Motor neuron (in vitro differentiated cells): ENCODE data around the gene MMP25. TPM values are rescaled to one million over a fixed set of nuclear protein-coding genes. Genes with fewer than 3 reads are reported as not detected.

Experiments used
- ATAC-seq, 8 experiments: fragments of 200-7000 bp; cut with Tn5 transposase; replicated peaks in 6 of 8; 2 replicates each; pipeline ENCODE4 v1.8.0; 2021; ENCODE audit warnings: mild to moderate bottlenecking in 8 of 8, moderate library complexity in 8 of 8
- H3K27ac ChIP-seq, 2 donors: fragments of 250-450 bp; sonication (Bioruptor Pico); 2 replicates each; pipeline ENCODE4 v1.9.0; 2021; ENCODE audit warnings: antibody characterized with exemption in 2 of 2, mild to moderate bottlenecking in 2 of 2, moderate library complexity in 1 of 2
- H3K4me1 ChIP-seq, 2 donors: fragments of 250-450 bp; sonication (Bioruptor Pico); replicated peaks in 1 of 2; 2 replicates each; pipeline ENCODE4 v1.6.1; 2021; ENCODE audit warnings: antibody characterized with exemption in 2 of 2, mild to moderate bottlenecking in 2 of 2, moderate library complexity in 1 of 2
- H3K4me3 ChIP-seq, 5 donors: fragments of 250-450 bp; sonication (Bioruptor Pico); 2 replicates each; pipeline ENCODE4 v1.9.0; 2021; ENCODE audit warnings: antibody characterized with exemption in 5 of 5, mild to moderate bottlenecking in 5 of 5, moderate library complexity in 4 of 5
- WGBS, 10 experiments: fragments of 450-650 bp; shearing (Covaris generic); methylation state at CpG; one replicate each; pipeline ENCODE4 v1.0.0; 2022; 5-methylcytosine and 5-hydroxymethylcytosine counted together
- in situ Hi-C, 9 experiments: fragments of 400-800 bp; cut with MboI; loops; one replicate each; pipeline ENCODE4 v1.15.0; 2021; ENCODE audit warnings: low sequenced_read_pairs in 9 of 9, low pct_unique_long_range_greater_than_20kb in 2 of 9; ENCODE audit not compliant: unreplicated experiment in 9 of 9
- total RNA-seq, 8 experiments: library from RNA; unstranded; fragments of 300-600 nt; gene quantifications; 2 replicates each; pipeline versions ENCODE4 v1.2.3 to v1.2.4, GENCODE V29; 2022

MMP25 gene
- 1 to 10 TPM in 3 of 8 experiments, under 1 TPM in 5; 0.11 to 1.7 (median 0.75) TPM for total RNA-seq

DNA sequence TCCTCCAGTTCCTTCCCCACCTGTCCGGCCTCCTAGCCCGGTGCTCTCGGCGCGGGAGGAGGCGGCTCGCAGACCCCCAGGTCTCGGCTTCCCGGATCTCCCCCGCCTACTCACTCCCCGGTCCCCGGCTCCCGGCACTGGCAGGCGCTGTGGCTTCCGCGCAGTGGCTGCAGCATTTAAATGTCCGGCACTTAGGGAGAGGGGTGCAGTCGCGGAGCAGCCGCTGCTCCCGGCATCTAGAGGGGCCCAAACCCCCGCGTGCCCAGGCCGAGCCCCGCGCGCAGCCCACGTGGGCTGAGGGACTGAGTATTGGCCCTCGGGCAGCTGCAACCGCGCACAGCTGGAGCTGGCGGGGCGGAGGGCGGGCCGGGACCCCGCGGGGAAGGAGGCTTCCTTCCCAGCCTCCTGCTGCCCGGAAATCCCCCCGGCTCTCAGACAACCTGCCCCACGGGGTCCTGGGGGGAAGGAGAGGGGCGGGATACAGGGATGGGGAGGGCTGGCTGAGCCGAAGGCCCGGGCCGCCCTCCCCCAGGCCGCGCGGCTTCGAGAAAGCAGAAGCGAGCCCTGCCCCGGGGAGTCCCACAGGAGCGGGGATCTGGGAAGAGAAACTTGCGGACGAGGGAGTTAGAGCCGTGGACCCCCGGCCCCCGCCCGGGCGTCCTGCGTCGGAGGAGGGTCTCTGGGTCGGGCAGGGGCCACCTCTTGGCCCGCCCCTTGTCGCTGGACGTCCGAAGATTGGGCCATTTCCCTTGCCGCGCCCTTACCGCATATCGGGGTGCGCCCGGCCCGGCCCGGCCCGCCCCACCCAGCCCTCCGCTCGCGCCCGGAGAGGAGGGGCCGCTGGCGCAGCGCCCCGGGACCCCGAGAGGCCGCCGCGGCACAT is at the start of gene MMP25:
Gene MMP25 (plus strand): TSS at position 804 of the 883 bp plus-strand sequence. CDS start 357 bp downstream, outside the sequence.
- H3K27ac ChIP-seq: no peak within 1 kb of the TSS
- in situ Hi-C loops: loop anchor here in 1 of 9 experiments (25.0 kb wide), 1 partner anchor 91 kb away; the partner anchor contains the start of gene ZNF213
- peak within 1 kb of the TSS in 4 of 5 donors; percentile 12 to 36 (median 18) for H3K4me3 ChIP-seq
- 0% methylated on average over 1 to 2 of the region's 86 CpGs; no CpG with 5 or more reads in 8 of the 10 experiments for WGBS, 10 experiments
- peak; percentile 51 to 68 (median 62) for ATAC-seq
- peaks cover 8 to 9% of the 10 kb centered on the region in 2 donors for H3K4me1 ChIP-seq

DNA sequence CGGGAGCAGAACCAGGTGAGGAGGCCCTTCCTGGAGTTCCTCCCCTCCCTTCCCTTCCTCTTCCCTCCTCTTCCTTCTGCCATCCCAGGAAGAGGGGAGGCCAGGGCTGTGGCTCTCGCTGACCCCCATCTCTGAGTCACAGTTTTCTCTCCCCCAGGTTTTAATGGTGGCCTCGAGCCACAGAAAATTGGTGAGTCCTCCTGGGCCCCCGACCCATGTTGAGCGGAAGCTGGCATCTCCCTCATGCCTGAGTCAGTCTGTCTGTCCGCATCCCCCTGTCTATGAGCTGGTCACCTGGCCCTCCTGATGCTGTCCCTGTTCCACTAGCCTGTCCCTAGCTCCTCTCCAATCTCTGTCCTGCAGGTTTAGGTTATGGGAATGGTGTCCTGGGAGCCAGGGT is 46.4 kb upstream of the MMP25 start:
- Histone ChIP-seq H3K4me1 (peaks cover 2% of the 10 kb centered on the region in 2 donors), H3K27ac (no peak overlapping the region), H3K4me3 (no peak overlapping the region)
- in situ Hi-C loops: no loop called here
- WGBS, 10 experiments: 67 to 84% (median 76%) methylated on average over 2 to 6 of the region's 6 CpGs; no CpG with 5 or more reads in 6 of the 10 experiments
- ATAC-seq: no peak

DNA sequence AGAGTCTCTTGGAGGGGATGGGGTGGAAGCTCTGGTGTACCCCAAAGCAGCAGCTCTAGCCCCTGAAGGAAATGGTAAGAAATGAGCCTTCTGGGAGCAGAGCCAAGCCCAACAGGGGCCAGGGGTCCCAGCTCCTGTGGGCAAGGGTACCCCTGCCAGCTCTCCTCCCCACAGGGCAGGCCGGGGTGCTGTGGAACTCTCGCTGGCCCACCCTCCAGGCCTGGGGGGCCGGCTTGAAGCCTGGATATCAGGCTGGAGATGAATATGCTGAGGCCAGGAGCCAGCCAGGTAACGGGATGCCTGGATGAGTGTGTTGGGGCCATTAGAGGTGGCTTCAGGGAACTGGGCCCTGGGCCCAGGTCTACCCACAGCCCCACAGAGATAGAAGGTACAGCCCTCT is 45.8 kb upstream of the MMP25 start:
- ATAC-seq: no peak

DNA sequence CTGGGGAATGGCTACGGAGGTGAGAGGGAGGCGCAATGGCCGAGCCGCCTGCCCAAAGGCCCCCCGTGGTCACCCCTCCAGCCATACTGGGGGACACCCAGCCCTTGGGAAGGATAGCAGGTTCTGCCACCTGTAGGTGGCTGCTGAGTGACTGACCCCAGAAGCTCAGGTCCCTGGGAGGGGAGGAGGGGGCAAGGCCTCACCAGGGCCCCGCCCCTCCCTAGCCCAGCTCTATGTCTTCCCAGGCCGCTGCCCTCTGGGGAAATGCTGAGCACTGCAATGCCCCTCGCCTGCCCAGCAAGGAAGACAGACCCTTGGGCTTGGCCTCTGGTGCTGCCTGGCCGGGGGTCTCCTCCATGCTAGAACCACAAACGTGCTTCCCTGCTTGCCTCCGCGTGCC is 45.0 kb upstream of the MMP25 start:
- Histone ChIP-seq H3K27ac (no peak overlapping the region), H3K4me3 (no peak overlapping the region), H3K4me1 (peaks cover 4% of the 10 kb centered on the region in 2 donors)
- 40 to 100% (median 70%) methylated on average over 1 to 2 of the region's 12 CpGs; no CpG with 5 or more reads in 6 of the 10 experiments for WGBS, 10 experiments
- in situ Hi-C loops: no loop called here
- ATAC-seq: no peak

More for the DNA sequence above, 45.8 kb upstream of the MMP25 start:
- Histone ChIP-seq H3K27ac (no peak overlapping the region), H3K4me1 (peaks cover 4% of the 10 kb centered on the region in 2 donors), H3K4me3 (no peak overlapping the region)
- 20 to 83% (median 57%) methylated on average over 1 of the region's 4 CpGs; no CpG with 5 or more reads in 6 of the 10 experiments for WGBS, 10 experiments
- in situ Hi-C loops: no loop called here

- H3K27ac ChIP-seq: no peak overlapping the region
- peak; percentile 95 to 98 (median 96) for ATAC-seq
- 0 to 92% (median 24%) methylated on average over 2 to 15 of the region's 58 CpGs; no CpG with 5 or more reads in 1 of the 10 experiments for WGBS, 10 experiments
- H3K4me1 ChIP-seq: peaks cover 12 to 15% of the 10 kb centered on the region in 2 donors
- in situ Hi-C loops: no loop called here
- peak overlapping the region; percentile 40 to 54 (median 50) for H3K4me3 ChIP-seq
Measured at GRCh38 chr16:3003582-3004270, 42.6 kb upstream of the MMP25 start.

DNA sequence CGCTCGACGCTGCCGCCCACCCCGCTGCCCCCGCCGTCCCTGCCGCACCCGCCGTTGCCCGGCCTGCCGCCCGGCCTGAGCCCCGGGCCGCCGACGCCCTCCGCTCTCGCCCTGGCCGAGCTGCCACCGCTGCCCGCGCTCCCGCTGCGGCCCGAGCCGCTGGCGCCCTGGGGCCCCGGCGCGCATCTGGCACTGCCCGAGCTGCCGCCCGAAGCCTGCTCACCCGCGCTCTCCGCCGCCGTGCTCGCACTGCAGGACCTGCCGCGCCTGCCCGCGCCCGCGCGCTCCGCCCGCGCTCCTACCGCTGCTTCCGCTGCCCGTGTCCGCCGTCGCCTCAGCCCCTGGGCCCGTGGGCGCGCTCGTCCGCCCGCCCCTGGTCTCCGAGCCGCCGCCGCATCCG is 42.0 kb upstream of the MMP25 start:
- Histone ChIP-seq H3K4me3 (peak overlapping the region; percentile 40 to 54 (median 50)), H3K4me1 (peaks cover 13 to 19% of the 10 kb centered on the region in 2 donors), H3K27ac (peak overlapping the region in 1 of 2 donors; percentile 43)
- peak in 6 of 8 experiments; percentile 15 to 34 (median 30) for ATAC-seq
- in situ Hi-C loops: no loop called here
- WGBS, 10 experiments: no CpG with 5 or more reads among the region's 67 CpGs

DNA sequence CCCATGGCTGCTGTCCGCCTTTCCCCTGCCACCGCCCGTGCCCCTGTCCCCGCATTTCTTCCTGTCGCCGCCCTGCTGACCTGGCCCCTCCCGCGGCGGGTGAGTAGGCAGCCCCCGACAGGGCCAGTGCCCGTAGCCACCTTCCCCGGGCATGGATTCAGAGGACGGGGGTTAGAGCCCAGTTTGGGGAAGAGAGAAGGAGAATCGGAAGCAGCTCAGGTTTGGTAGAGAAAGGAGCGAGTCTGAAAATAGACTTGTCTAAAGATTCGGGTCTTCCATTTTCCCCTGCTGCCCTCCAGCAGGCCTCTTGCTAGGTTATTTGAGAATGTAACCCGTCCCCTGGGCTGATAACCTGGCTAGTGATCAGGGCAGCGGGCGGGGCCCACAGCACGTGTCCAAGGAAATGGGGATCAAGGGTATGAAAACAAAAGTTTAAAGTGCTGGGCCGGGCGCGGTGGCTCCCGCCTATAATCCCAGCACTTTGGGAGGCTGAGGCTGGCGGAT is 41.5 kb upstream of the MMP25 start:
- H3K4me3 ChIP-seq: peak overlapping the region; percentile 30 to 54 (median 44)
- in situ Hi-C loops: no loop called here
- no peak overlapping the region for H3K27ac ChIP-seq
- no peak for ATAC-seq
- WGBS, 10 experiments: 0 to 34% (median 3%) methylated on average over 1 to 7 of the region's 25 CpGs; no CpG with 5 or more reads in 6 of the 10 experiments
- H3K4me1 ChIP-seq: peaks cover 13 to 24% of the 10 kb centered on the region in 2 donors

- 0 to 72% (median 64%) methylated on average over 1 to 9 of the region's 13 CpGs; no CpG with 5 or more reads in 3 of the 10 experiments for WGBS, 10 experiments
- no peak overlapping the region for H3K4me3 ChIP-seq
- no peak for ATAC-seq
- H3K4me1 ChIP-seq: peaks cover 15 to 33% of the 10 kb centered on the region in 2 donors
- in situ Hi-C loops: no loop called here
- no peak overlapping the region for H3K27ac ChIP-seq
Measured at GRCh38 chr16:3007059-3007956, 39.1 kb upstream of the MMP25 start.

GRCh38 chr16:3007957-3008689 is 38.2 kb upstream of the MMP25 start:
- in situ Hi-C loops: no loop called here
- Histone ChIP-seq H3K4me1 (peaks cover 15 to 38% of the 10 kb centered on the region in 2 donors), H3K4me3 (no peak overlapping the region), H3K27ac (no peak overlapping the region)
- no peak for ATAC-seq
- 0 to 27% (median 10%) methylated on average over 1 to 10 of the region's 17 CpGs; no CpG with 5 or more reads in 5 of the 10 experiments for WGBS, 10 experiments

- Histone ChIP-seq H3K4me1 (peaks cover 15 to 38% of the 10 kb centered on the region in 2 donors), H3K4me3 (no peak overlapping the region), H3K27ac (no peak overlapping the region)
- in situ Hi-C loops: no loop called here
- 20 to 100% (median 38%) methylated on average over 1 to 4 of the region's 4 CpGs; no CpG with 5 or more reads in 4 of the 10 experiments for WGBS, 10 experiments
- no peak for ATAC-seq
Measured at GRCh38 chr16:3008690-3009037, 37.7 kb upstream of the MMP25 start.

GRCh38 chr16:3009568-3010390 is 36.6 kb upstream of the MMP25 start:
- in situ Hi-C loops: no loop called here
- WGBS, 10 experiments: 19 to 88% (median 60%) methylated on average over 1 to 8 of the region's 21 CpGs; no CpG with 5 or more reads in 1 of the 10 experiments
- ATAC-seq: peak in 5 of 8 experiments; percentile 10 to 18 (median 15)
- Histone ChIP-seq H3K4me3 (no peak overlapping the region), H3K4me1 (peaks cover 15 to 38% of the 10 kb centered on the region in 2 donors), H3K27ac (no peak overlapping the region)
